Measurements from ENCODE around the gene ACY1. TPM values are rescaled to one million over a fixed set of nuclear protein-coding genes. Genes with fewer than 3 reads are reported as not detected.

ACY1 gene
- total and polyA plus RNA-seq, 2 of the 13 experiments (the other 11 are each of a cell fraction or from before 2014, with no cell fraction given): 113 to 162 TPM

- Histone ChIP-seq H3K36me3 (replicated peaks in 1 of 2; ENCODE audit: control insufficient read depth in 1 of 2, insufficient read depth in 2 of 2, low read length in 2 of 2) (no peaks in the 10 kb centered on the region), H3K79me2 (ENCODE audit: insufficient read depth, low read length) (no peaks in the 10 kb centered on the region), H3K4me1 (ENCODE audit: insufficient read depth, low read length) (peaks cover 61% of the 10 kb centered on the region), H3K27ac (ENCODE audit: extremely low read length, insufficient read depth, low read length) (no peak overlapping the region), H3K9me3 (ENCODE audit: low read length) (no peaks in the 10 kb centered on the region), H3K27me3 (ENCODE audit: control insufficient read depth in 1 of 2, insufficient read depth in 2 of 2, low read length in 2 of 2) (peaks cover 0 to 70% of the 10 kb centered on the region in 2 experiments; a peak in 4 of 5 replicates), H2AFZ (ENCODE audit: low read length) (no peak overlapping the region), H3K4me2 (ENCODE audit: low read depth, low read length) (no peak overlapping the region), H4K20me1 (ENCODE audit: insufficient read depth, low read length) (no peaks in the 10 kb centered on the region), H3K9ac (ENCODE audit: insufficient read depth, low read depth, low read length) (no peak overlapping the region), H3K4me3 (replicated peaks in 1 of 3; ENCODE audit: insufficient read depth in 1 of 3, low read depth in 2 of 3, low read length in 3 of 3) (no peak overlapping the region)
- no peak for ATAC-seq
- in situ Hi-C loops (cut with HindIII; ENCODE audit: extremely low pct_ligation_motif_present, low pct_unique_long_range_greater_than_20kb): no loop called here
- no TSS peak for BruUV-seq (replicated peaks)
- no peak for DNase-seq (ENCODE audit: low spot score)
- 27% methylated on average over 6 of the region's 10 CpGs for WGBS (ENCODE audit: low lambda C conversion rate)
- ChIA-PET CTCF (ENCODE audit: low intra/inter-chr PET ratio, low total read pairs) (no interaction called here), POLR2A (no interaction called here)
- no peak for TF ChIP-seq MEIS1 (CRISPR knock-in tag; IDR thresholded peaks at IDR 0.05; ENCODE audit: borderline replicate concordance)
- no peak for TF ChIP-seq ZNF891 (CRISPR knock-in tag; IDR thresholded peaks at IDR 0.05)
- no peak for TF ChIP-seq LRRFIP1 (CRISPR knock-in tag; conservative IDR thresholded peaks at IDR 0.05)
- no peak for TF ChIP-seq FOXO4 (CRISPR knock-in tag; conservative IDR thresholded peaks at IDR 0.05)
- no peak for TF ChIP-seq JUN (CRISPR knock-in tag; IDR thresholded peaks at IDR 0.05)
- TF ChIP-seq ZNF781 (CRISPR knock-in tag; IDR thresholded peaks at IDR 0.05; ENCODE audit: borderline replicate concordance, not compliant biosample characterization): no peak
- no peak for TF ChIP-seq MIER3 (CRISPR knock-in tag; IDR thresholded peaks at IDR 0.05; ENCODE audit: borderline replicate concordance)
- no peak for TF ChIP-seq FOXP1 (IDR thresholded peaks at IDR 0.05)
- TF ChIP-seq FOXP1 (CRISPR knock-in tag; IDR thresholded peaks at IDR 0.05): no peak
- no peak for TF ChIP-seq ZNF639 (CRISPR knock-in tag; conservative IDR thresholded peaks at IDR 0.05)
- FAIRE-seq: no peak
- intact Hi-C loops (cut with micrococcal nuclease; ENCODE audit: unreplicated experiment): no loop called here
Measured at GRCh38 chr3:52021489-52022268, 38.3 kb downstream of the ACY1 start.

All from HepG2 (cell line).